ENCODE measurements around the gene BMPR1B.

Gene BMPR1B

DNA sequence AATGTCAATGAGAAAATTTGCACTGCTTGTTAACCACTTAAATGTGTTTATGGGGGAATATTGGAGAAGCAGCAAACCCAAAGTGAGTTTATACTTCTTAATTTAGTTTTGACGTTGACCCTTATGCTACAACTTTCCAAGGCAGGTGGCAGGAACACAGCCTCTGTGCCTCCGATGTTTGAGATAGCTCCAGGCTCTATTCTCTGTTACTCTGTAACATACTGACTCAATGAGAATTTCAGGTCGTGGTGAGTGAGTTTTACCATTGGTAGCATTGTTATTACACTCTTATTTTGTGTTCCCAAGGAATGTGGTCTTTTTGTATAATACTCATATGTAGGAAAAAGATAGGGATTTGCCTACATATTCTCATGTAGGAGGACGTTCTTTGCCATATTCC is 210.7 kb downstream of the BMPR1B start:
- no peak for DNase-seq

DNA sequence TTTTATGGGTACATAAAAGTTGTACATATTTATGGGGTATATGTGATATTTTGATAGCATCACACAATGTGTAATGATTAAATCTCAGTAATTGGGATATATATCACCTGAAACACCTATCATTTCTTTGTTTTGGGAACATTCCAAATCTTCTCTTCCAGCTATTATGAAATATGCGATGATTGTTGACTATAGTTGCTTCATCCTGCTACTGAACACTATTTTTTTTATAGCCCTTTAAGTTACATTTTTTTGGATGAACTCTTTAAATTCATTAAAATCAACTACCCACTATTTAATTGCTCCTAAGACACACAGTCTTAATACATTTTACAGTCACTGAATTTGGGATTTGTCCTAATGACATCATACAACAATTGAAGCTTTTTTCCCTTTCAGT is 212.9 kb downstream of the BMPR1B start:
- DNase-seq, result no peak

DNA sequence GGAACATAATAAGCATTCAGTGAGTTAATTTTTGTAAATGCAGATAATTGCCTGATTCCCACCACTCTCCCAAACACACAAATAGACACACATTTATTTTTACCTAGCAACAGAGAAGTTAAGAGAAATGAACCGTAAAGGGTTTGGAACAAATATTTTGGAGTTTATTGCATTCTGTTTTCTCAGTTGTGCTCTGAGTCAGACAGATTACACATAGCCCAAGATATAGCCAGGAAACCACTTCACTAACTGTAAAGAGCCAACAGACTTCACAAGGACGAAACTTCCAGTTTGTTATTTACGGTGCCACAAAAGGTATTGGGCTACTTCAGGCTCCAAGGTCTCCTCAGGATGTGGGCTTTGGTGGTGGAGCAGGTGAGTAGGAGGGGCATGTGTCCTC is 217.0 kb downstream of the BMPR1B start:
- DNase-seq, result no peak

GRCh38 chr4:94976371-94977011 is 218.7 kb downstream of the BMPR1B start:
- no peak for DNase-seq

DNA sequence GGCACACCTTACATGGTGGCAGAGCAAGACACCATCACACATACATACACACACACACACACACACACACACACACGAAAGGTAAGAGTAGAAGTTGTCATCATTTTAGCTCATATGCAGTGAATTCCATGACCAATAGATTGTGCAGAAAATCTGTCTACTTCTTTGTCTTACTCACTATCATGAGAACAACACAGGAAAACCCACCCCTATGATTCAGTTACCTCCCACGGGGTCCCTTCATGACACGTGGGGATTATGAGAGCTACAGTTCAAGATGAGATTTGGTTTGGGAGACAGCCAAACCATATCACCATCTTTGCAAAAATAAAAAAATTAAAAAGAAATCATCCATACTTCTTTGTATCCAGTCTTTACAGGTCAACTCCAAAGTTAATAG is 221.1 kb downstream of the BMPR1B start:
- DNase-seq, result no peak

DNA sequence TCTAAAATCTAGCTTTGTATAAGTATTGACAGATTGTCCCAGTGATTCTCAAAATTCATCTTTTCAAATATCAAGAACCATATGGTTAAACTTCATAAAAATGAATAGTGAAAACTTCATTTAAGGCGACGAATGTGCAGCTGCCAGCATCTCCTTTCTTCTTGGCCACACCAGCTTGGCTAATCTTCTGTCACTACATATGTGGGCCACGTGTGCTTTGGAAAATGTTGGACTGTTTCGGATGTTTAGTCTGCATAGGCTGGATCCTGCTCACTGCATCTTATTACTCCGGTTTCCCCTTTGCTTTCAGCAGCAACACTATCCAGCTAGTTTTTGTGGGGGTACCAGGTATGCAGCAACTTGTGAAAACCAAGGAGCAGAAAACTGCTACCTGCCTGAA is 221.9 kb downstream of the BMPR1B start:
- no peak for DNase-seq

GRCh38 chr4:94995684-94996394 is 238.1 kb downstream of the BMPR1B start:
- DNase-seq, result no peak

DNA sequence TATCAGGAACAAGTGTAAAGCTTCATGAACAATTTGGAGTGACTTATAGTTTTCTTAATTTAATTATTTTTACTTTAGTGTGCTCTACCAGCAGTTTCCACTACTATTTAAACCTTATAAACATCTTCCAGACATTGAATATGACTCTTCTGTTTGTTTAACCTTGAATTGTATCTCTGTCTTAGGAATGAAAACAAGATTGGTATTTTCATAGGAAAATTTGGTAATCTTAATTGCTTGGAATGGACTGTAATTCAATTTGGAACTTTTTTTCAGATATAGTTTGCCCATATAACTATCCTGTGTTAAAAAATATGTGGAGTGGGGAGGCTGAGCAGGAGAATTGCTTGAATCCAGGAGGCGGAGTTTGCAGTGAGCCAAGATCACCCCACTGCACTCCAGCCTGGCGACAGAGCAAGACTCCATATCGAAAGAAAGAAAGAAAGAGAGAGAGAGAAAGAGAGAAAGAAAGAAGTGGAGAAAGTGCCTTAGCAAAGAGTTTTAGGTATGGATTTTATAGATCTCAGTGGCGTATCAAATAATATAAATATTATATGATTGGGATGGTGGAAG is 242.4 kb downstream of the BMPR1B start:
- no peak for DNase-seq

- no peak for DNase-seq
These were observed 247.2 kb downstream of the BMPR1B start for GRCh38 chr4:95004912-95005311.

DNA sequence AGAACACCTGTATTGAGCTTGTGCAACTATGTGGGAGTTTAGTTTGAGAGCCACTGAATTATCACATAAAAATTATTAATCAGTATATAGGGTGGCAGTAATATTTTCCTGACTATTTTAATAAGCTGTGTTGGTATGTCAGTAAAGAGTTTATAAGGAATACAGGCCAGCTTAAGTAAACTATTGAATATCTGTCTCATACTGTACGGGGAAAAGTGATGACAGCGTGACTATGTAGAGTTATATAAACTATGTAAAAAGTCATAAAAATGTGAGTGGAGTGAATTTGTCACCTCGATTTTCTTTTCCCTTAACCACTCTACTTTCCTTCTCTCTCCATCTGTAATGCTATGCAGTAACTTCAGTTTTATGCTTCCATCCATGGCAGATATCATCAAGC is 250.2 kb downstream of the BMPR1B start:
- no peak for DNase-seq

DNA sequence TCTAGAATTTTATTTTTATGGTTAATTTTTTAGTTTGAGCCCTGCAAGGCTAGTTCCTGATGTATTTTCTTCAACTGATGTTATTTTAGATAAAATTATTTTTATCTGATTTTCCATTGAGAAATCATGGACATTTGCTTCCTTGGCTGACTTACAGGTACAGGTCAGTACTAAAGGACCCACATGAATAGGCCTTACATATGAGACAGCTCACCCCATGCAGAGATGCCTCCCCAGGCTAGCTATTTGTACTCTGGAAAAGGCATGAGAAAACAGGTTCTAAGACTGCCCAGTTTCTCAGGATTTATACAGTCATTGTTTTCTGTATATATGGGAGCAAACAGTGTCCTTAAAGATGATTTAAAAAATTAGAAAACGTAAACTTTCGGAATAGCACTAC is 255.5 kb downstream of the BMPR1B start:
- no peak for DNase-seq

DNA sequence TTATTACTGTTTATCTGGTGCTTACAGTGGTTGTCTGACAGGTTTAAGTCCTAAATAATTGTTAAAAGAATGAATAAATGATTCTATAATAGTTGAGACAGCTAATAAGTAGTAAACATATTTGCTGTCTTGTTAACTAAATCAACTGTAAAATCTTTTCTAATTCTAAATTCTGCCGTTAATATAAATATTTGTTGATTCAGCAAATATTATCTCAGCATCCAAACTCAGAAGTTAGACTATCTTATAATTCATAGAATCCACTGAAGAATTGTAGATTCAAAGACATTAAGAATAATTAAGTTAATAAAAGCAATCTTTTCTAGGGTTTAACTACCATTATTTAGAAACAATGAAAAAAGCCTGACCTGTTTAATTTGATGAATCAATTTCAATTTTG is 256.3 kb downstream of the BMPR1B start:
- no peak for DNase-seq

DNA sequence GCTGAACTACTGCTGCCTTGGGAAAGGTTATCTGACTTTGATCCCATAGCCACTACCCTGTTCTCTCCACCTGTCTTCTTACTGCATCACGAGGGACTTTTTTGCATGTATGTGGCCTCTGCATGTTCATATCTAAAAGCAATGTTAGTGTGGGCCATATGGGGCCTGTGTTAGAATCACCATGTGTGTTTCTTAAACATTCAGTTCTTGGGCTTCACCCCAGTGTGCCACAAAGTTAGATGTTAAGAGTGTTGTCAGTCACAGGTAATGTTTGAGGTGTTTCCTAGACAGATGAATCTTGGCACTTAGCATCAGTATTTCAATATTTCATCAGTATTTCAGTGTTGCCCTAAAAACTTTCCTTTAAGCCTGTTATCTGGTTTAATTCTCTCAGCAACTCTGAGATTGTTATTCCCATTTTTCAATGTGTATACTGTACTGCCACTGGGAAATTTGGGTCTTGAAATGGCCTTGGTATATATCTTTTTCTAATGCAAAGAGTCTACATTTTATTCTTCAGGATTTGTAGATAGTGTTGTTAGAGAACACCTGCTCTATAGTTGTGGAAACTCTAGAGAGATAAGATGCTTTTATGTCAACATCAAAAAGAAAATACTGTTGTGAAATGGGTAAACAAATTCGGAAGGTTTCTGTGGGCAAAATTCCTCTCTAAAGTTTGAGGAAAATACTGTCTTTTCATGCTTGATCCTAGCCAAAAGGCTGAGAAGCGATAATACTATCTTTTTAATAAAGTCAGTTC is 259.7 kb downstream of the BMPR1B start:
- DNase-seq, result no peak

- no peak for DNase-seq
These were observed 261.0 kb downstream of the BMPR1B start for GRCh38 chr4:95018785-95019184.

DNA sequence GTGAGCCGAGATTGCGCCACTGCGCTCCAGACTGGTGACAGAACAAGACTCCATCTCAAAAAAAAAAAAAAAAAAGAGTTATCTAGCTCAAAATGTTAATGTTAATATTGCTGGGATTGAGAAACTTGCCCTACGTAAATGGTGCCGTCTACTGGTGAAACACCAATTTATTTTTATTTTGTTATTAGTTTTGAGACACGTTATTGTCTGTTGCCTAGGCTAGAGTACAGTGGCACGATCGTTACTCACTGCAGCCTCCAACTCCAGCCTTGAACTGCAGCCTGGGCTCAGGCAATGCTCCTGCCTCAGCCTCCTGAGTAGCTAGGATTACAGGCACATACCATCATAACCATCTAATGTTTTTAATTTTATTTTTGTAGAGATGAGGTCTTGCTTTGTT is 262.8 kb downstream of the BMPR1B start:
- no peak for DNase-seq

- no peak for DNase-seq
These were observed 263.3 kb downstream of the BMPR1B start for GRCh38 chr4:95021099-95021498.

GRCh38 chr4:95023110-95023509 is 265.4 kb downstream of the BMPR1B start:
- no peak for DNase-seq

DNA sequence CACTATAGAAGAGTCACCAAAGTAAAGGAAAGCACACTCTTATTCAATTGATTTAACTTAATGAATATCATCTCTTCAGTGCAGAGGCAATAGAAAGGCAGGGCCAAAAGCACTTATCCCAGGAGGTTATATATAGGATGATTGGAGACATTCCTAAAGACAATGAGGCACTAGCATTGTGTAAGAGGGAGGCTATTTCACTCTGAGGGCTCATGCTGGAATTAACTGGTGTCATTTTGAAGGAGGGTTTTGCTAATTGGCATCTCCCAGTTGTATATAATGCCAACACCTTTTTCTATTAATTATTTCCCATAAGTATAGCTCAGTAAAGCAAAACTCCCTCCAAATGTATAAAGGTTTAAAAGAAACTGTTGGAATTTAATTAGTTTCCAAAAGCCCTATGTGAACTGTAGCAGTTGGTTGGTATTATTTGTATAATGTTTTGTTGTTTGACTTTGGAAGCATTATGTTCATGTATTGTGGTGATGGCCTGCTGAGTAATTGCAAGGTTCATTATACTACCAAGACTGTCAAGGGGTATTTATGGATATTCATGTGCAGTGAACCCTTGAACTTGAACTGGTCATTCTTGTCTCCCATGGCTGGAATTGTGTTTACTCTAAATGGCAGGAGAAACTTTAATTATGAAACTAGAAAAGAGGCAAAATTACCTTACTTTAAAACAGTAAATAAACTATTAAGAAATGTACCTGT is 270.3 kb downstream of the BMPR1B start:
- no peak for DNase-seq

- no peak for DNase-seq
These were observed 281.0 kb downstream of the BMPR1B start for GRCh38 chr4:95038791-95039190.

DNA sequence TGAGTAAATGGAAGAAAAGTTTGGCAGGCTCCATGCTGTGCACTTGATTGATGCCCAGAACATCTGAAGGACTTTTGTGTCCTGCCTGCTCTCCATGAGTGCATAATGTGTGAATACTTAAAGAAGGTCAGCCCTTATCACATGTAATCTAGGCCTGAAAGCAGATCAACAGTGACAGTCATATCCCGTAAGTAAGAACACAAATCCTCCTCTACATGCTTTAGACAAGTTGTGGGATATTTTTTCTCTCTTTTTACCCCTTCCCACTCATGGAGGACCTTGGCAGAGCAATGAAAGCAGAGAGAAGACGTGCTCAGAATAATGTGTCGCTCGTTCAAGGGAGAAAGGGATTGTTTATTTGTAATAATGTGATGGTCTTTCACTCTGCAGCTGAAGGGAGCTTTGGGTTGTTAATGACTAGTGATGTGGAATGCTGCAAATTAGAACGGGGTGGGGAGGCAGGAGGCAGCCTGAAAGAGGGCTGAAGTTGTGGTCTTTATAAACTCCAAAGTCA is 286.6 kb downstream of the BMPR1B start:
- DNase-seq, result no peak

DNA sequence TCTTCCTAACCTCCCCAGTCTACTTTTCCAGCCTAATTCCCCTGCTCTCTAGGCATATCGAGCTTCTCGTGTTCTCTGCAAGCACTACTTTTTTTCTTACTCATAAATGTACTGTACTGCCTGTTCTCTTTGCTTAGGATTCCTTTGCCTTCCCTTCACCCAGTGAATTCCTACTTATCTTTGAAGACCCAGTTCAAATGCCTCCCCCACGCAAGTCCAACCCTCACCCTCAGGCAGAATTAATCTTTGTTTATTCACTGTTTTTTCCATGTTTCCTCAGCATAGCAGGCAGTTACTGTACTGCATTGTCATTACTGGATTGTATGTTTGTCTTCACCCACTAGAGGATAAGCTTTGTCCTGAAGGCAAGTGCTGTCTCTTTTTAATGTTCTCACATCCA is 287.7 kb downstream of the BMPR1B start:
- DNase-seq, result no peak

GRCh38 chr4:95048296-95048695 is 290.5 kb downstream of the BMPR1B start:
- no peak for DNase-seq

Data from stimulated activated CD4-positive, alpha-beta T cell treated with anti-CD3 and anti-CD28 coated beads, Interleukin-12 subunit alpha, Interleukin-12 subunit beta, amount 100 ng/mL, for 4 hours (primary cell).